HepG2 (cell line): ENCODE results near the gene ADAMTS4. TPM values are rescaled to one million over a fixed set of nuclear protein-coding genes. Genes with fewer than 3 reads are reported as not detected.

Experiments used
- ATAC-seq: fragments of 200-7000 bp; cut with Tn5 transposase; 3 replicates; pipeline ENCODE4 v1.9.1; 2020; ENCODE audit warnings: mild to moderate bottlenecking, moderate library complexity
- BruUV-seq: library from RNA; stranded (reverse); fragments of 400-500 nt; replicated peaks from 2 replicates; lab custom pipeline; 2021; lab: Mats Ljungman, UMichigan
- CTCF ChIA-PET: fragments of 300-600 bp; formaldehyde crosslinking; extraction: SDS; loops from one replicate; lab custom pipeline; 2021; ENCODE audit warnings: low total read pairs, inconsistent platforms, low intra/inter-chr PET ratio; lab: Yijun Ruan, JAX
- POLR2A ChIA-PET: fragments of 350-600 bp; sonication (Branson Sonifier 250); formaldehyde crosslinking; loops from one replicate; lab custom pipeline; 2020; ENCODE audit warnings: antibody characterized with exemption, inconsistent platforms; lab: Yijun Ruan, JAX
- DNase-seq: peaks from one replicate; pipeline ENCODE4 v3.0.0-alpha.2; 2015; ENCODE audit warnings: low spot score
- FAIRE-seq: peaks from 3 replicates; lab custom pipeline; 2011; peaks lifted over from hg19 to GRCh38; lab: Jason Lieb, UNC
- H2AFZ ChIP-seq: one replicate; pipeline ENCODE4 v1.6.1; 2011; ENCODE audit warnings: low read length, inconsistent platforms
- H3K27ac ChIP-seq: fragments of 300-600 bp; 3 replicates; pipeline ENCODE4 v1.8.0; 2011; ENCODE audit warnings: mixed run types, mild to moderate bottlenecking, mixed read lengths, low read length, inconsistent platforms; ENCODE audit not compliant: insufficient read depth; ENCODE audit errors: extremely low read length
- H3K27me3 ChIP-seq, 2 experiments: fragments of 200-600 bp in 1 of 2; 2 replicates in 1 of 2; 3 replicates in 1 of 2; pipeline versions ENCODE4 v1.6.0 to v1.8.0; 2011; ENCODE audit warnings: low read length in 2 of 2, mild to moderate bottlenecking in 2 of 2, moderate library complexity in 2 of 2, inconsistent platforms in 1 of 2; ENCODE audit not compliant: insufficient read depth in 2 of 2, control insufficient read depth in 1 of 2
- H3K36me3 ChIP-seq, 2 experiments: fragments of 200-600 bp in 1 of 2; replicated peaks in 1 of 2; 2 replicates in 1 of 2; 3 replicates in 1 of 2; pipeline versions ENCODE4 v1.5.1 to v1.8.0; 2011; ENCODE audit warnings: low read length in 2 of 2, inconsistent platforms in 1 of 2; ENCODE audit not compliant: insufficient read depth in 2 of 2, control insufficient read depth in 1 of 2
- H3K4me1 ChIP-seq: 2 replicates; pipeline ENCODE4 v1.5.1; 2012; ENCODE audit warnings: low read length, inconsistent platforms; ENCODE audit not compliant: insufficient read depth
- H3K4me2 ChIP-seq: 2 replicates; pipeline ENCODE4 v1.6.0; 2011; ENCODE audit warnings: low read depth, low read length, inconsistent platforms
- H3K4me3 ChIP-seq, 3 experiments: fragments of 200-600 bp in 1 of 3; sonication (generic), shearing (Covaris generic) in 1 of 3; replicated peaks in 1 of 3; 2 replicates each; pipeline ENCODE4 v1.5.1; 2011 to 2016; ENCODE audit warnings: low read length in 3 of 3, inconsistent platforms in 2 of 3, low read depth in 2 of 3, mild to moderate bottlenecking in 2 of 3, control low read depth in 1 of 3, mixed read lengths in 1 of 3; ENCODE audit not compliant: insufficient read depth in 1 of 3
- H3K79me2 ChIP-seq: one replicate; pipeline ENCODE4 v1.6.1; 2011; ENCODE audit warnings: low read length, inconsistent platforms; ENCODE audit not compliant: insufficient read depth
- H3K9ac ChIP-seq: 2 replicates; pipeline ENCODE4 v1.6.0; 2011; ENCODE audit warnings: mild to moderate bottlenecking, low read depth, low read length, inconsistent platforms; ENCODE audit not compliant: insufficient read depth
- H3K9me3 ChIP-seq: 2 replicates; pipeline ENCODE4 v1.5.1; 2012; ENCODE audit warnings: mild to moderate bottlenecking, low read length
- H4K20me1 ChIP-seq: 2 replicates; pipeline ENCODE4 v1.6.0; 2011; ENCODE audit warnings: inconsistent platforms, mild to moderate bottlenecking, low read length, moderate library complexity; ENCODE audit not compliant: insufficient read depth
- CCDC6 ChIP-seq: sonication (generic); formaldehyde crosslinking; IDR thresholded peaks from 2 replicates; pipeline ENCODE4 v1.8.1; 2022; ENCODE audit warnings: mild to moderate bottlenecking, missing genetic modification reagents, moderate library complexity
- MYPOP ChIP-seq: sonication (generic); formaldehyde crosslinking; IDR thresholded peaks from 2 replicates; pipeline ENCODE4 v1.8.1; 2023; ENCODE audit warnings: mild to moderate bottlenecking, moderate library complexity, missing genetic modification reagents
- POLR2G ChIP-seq: fragments of 200-400 bp; formaldehyde crosslinking; IDR thresholded peaks from 2 replicates; pipeline ENCODE4 v1.6.1; 2018; ENCODE audit warnings: mild to moderate bottlenecking, low read depth, low read length, moderate library complexity
- YY1 ChIP-seq: IDR thresholded peaks from 2 replicates; pipeline ENCODE4 v1.6.1; 2011; ENCODE audit warnings: low read length, low read depth, moderate library complexity, mild to moderate bottlenecking; ENCODE audit not compliant: insufficient read depth, insufficient replicate concordance
- ZNF263 ChIP-seq: sonication (generic); formaldehyde crosslinking; IDR thresholded peaks from 2 replicates; pipeline ENCODE4 v1.4.0; 2020; ENCODE audit warnings: missing genetic modification reagents
- ZNF274 ChIP-seq: sonication (generic); formaldehyde crosslinking; IDR thresholded peaks from 2 replicates; pipeline ENCODE4 v1.5.1; 2020; ENCODE audit warnings: mild to moderate bottlenecking, missing genetic modification reagents
- ZSCAN31 ChIP-seq: sonication (generic); formaldehyde crosslinking; IDR thresholded peaks from 2 replicates; pipeline ENCODE4 v1.5.0; 2020; ENCODE audit warnings: low read depth, mild to moderate bottlenecking, missing genetic modification reagents
- WGBS: methylation state at CpG from one replicate; pipeline ENCODE4 v1.1.6; 2017; ENCODE audit warnings: low lambda C conversion rate; 5-methylcytosine and 5-hydroxymethylcytosine counted together
- in situ Hi-C: cut with HindIII; loops from 2 replicates; pipeline ENCODE4 v1.10.0; 2017; ENCODE audit warnings: low pct_unique_long_range_greater_than_20kb; ENCODE audit not compliant: extremely low pct_ligation_motif_present
- intact Hi-C: fragments of 100-400 bp; cut with micrococcal nuclease; formaldehyde crosslinking; loops from one replicate; pipeline ENCODE4 v1.10.0; 2022; ENCODE audit not compliant: unreplicated experiment
- polyA plus RNA-seq, 8 experiments: library from polyadenylated mRNA; depleted of rRNA in 3 of 8; stranded (reverse) in 7 of 8; unstranded in 1 of 8; fragments of >200 nt; fragmentation: Illumina TruSeq in 4 of 8; extraction: Trizol in 4 of 8; gene quantifications; 2 replicates each; pipeline versions ENCODE4 v1.2.1 to v1.2.3, GENCODE V29; 2011 to 2016; ENCODE audit warnings: low read depth in 4 of 8, missing spikeins in 1 of 8, mixed read lengths in 1 of 8; ENCODE audit not compliant: insufficient read depth in 1 of 8
- total RNA-seq, 5 experiments: library from RNA; depleted of rRNA; stranded (reverse); fragments of >200 nt; fragmentation: Illumina TruSeq; extraction: Trizol; gene quantifications; 2 replicates each; pipeline ENCODE4 v1.2.3, GENCODE V29; 2016; ENCODE audit warnings: low read depth in 1 of 5
- TF ChIP-seq, protein P1 (sequence below): IDR thresholded peaks from 2 replicates; pipeline ENCODE4 v1.6.1; 2012; ENCODE audit warnings: inconsistent platforms

The ADAMTS4 gene
- total and polyA plus RNA-seq, 2 of the 13 experiments (the other 11 are each of a cell fraction or from before 2014, with no cell fraction given), result 0.51 to 1.7 TPM

DNA sequence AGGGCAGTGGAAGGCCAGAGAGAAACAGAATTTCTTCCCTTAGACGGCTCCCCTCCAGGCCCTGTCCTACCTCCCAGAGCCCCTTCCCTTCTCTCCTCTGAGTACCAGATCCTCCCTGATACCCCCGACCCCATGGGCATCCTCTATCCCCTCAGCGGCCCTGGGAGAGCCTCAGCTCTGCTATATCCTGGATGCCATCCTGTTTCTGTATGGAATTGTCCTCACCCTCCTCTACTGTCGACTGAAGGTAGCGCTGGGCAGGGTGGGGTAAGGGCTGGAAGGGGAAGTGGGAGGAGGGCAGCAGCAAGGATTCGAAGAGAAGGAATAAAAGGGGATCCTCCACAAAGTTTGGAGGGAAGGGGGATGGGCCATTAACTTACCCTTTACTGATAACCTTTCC, 19.0 kb upstream of the ADAMTS4 start:
- Histone ChIP-seq H2AFZ (no peak overlapping the region), H3K9ac (peak overlapping the region; percentile 67), H3K4me2 (peak overlapping the region; percentile 87), H3K27me3 (no peaks in the 10 kb centered on the region; a peak in 1 of 5 replicates), H4K20me1 (peaks cover 10% of the 10 kb centered on the region), H3K27ac (peak overlapping the region; percentile 99), H3K36me3 (peaks cover 1 to 31% of the 10 kb centered on the region in 2 experiments; a peak in 3 of 5 replicates), H3K79me2 (peaks cover 13% of the 10 kb centered on the region), H3K4me1 (peaks cover 65% of the 10 kb centered on the region), H3K9me3 (no peaks in the 10 kb centered on the region), H3K4me3 (peak overlapping the region; percentile 26 to 63 (median 29); a peak in 4 of 6 replicates)
- CTCF ChIA-PET, result no interaction called here
- no TSS peak for BruUV-seq
- ATAC-seq (peak; percentile 46), FAIRE-seq (no peak), DNase-seq (no peak)
- 15% methylated on average over 6 of the region's 6 CpGs for WGBS
- TF ChIP-seq YY1 (no peak), ZNF263 (CRISPR knock-in tag) (peak; percentile 30; the same call in 1 of the 2 replicates), ZNF274 (CRISPR knock-in tag) (0 out of 2 replicates have a peak, but pooled peaks have one; percentile 8), ZSCAN31 (CRISPR knock-in tag) (0 out of 2 replicates have a peak, but pooled peaks have one; percentile 7), MYPOP (CRISPR knock-in tag) (peak; percentile 39; the same call in 1 of the 2 replicates), CCDC6 (CRISPR knock-in tag) (0 out of 2 replicates have a peak, but pooled peaks have one; percentile 37), POLR2G (peak; percentile 4)
- TF ChIP-seq, protein P1, sequence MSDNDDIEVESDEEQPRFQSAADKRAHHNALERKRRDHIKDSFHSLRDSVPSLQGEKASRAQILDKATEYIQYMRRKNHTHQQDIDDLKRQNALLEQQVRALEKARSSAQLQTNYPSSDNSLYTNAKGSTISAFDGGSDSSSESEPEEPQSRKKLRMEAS, result no peak
- intact Hi-C loops, result no loop called here
- POLR2A ChIA-PET, result interaction anchor here (0.9 to 12.5 kb wide), 11 partner anchors 8 to 172 kb away, joined by 3 to 357 read pairs (median 11); partner anchors contain the start of genes ADAMTS4, NDUFS2, SDHC and TOMM40L
- in situ Hi-C loops, result no loop called here
